ENCODE measurements around the gene MUCL3.
"Not testable (repeated sequence)": the region's sequence is repeated elsewhere in the genome, so short reads cannot be mapped to it uniquely, and the experiment has no call there.

The MUCL3 gene

DNA sequence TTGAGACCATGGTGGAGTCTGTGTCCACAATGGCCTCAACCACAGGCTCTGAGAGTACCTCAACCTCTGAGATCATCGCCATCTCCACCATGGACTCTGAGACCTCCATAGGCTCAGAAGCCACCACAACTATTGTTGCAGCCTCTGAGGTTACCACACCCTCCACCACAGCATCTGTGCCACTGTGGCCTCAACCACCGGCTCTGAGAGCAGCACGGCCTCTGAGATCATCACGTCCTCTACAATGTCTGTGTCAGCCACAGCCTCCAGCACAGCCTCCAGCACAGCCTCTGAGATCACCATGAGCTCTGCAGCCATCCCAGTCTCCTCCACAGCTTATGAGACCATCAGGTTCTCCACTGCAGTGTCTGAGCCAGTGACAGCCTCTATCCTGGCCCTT is 23.3 kb downstream of the MUCL3 start:
- H3K27ac ChIP-seq, result no peak overlapping the region

DNA sequence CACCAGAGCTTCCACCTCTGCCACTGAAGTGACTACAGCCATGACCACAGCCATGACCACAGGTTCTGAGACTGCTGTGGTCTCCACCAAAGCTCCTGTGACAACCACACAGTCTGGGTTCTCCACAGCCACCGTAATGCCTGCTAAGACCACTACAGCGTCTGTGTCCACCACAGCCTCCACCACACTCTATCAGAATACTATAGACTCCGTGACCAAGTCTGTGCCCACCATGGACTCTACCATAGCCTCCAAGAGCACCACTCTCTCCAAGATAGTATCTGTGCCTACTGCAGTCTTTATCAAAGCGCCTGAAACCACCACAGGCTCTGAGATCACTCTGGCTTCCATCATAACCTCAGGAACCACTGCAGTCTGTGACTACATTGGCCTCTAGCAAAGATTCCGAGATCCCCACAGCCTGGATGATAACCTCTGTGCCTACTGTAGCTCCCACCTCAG is 24.4 kb downstream of the MUCL3 start:
- no peak for TF ChIP-seq CTCF (conservative IDR thresholded peaks at IDR 0.05)
- H3K27ac ChIP-seq, result no peak overlapping the region

More for the DNA sequence above, 23.3 kb downstream of the MUCL3 start:
- TF ChIP-seq CTCF (conservative IDR thresholded peaks at IDR 0.05), result no peak

DNA sequence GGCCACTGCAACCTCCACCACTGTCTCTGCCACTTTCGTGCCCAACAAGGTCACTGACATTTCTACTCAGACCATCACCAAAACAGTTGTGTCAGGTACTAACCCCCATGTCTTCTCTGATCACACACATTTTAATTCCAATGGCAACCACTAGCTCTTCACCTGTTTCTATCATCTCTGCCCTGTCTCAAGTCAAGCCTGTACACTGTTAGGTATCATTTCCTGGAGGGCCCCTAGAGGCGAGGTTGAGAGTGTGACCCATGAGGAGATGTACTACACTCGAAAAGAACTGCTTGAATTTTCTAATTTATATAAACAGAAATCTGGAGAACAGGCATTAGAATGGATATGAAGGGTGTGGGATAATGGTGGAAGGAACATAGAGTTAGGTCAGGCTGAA is 25.4 kb downstream of the MUCL3 start:
- TF ChIP-seq CTCF (conservative IDR thresholded peaks at IDR 0.05), result no peak
- H3K27ac ChIP-seq, result no peak overlapping the region

GRCh38 chr6:30969171-30969570 is 28.4 kb downstream of the MUCL3 start:
- H3K27ac ChIP-seq, result not testable (repeated sequence)

DNA sequence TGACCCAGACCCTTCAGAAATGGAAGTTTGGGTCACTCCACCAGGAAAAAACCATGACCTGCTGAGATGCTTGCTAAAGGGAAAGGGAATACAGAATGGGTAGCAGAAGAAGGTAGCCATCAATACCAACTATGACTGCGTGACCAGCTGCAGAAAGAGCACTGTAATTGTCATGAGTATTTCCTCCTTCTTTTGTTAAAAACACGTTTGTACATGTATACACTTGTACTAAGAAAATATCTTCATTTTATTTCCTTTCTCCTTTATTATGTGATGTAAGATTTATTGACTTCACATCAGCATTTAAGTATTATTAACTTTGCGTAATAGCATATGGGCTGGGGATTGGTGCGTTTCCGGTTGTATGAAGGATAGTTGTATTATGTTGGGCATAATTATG is 30.2 kb downstream of the MUCL3 start:
- H3K27ac ChIP-seq, result no peak overlapping the region
- no peak for TF ChIP-seq CTCF (conservative IDR thresholded peaks at IDR 0.05)

- no peak overlapping the region for H3K27ac ChIP-seq
- TF ChIP-seq CTCF (conservative IDR thresholded peaks at IDR 0.05), result no peak
Measured at GRCh38 chr6:30972816-30973215, 32.0 kb downstream of the MUCL3 start.

DNA sequence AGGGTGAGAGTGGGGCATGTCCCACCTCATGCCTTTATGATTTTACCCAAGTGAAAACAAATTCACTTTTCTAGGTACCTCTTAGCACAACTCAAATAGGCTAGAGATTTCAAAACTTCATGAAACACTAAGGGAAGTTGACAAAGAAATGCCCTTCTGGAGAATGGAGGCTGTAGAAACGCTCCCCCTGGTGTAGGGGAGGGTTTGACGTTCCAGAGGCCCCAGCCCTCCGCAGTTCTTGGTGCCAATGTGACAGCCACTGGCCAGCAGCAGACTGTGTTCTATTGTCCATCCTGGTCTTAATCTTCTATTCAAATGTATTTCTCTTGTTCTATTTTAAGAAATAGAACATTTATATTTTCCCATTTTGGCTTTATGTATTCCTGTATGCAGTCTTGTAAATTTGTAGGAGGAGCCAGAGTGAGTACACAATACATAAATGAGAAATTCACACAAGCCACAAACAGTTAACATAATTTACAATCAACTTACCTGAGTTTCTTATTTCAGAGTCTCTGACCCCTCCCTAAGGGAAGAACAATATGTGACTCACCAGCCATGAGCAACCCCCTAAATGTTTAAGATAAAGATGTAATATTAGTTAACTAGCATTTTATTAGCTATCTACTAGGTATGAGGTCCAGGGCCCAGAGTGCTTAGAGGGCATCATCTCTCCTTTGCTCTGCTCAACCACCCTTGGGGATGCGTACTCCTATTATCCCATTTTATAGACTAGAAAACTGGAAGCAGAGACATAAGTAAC is 33.9 kb downstream of the MUCL3 start:
- no peak overlapping the region for H3K27ac ChIP-seq
- no peak for TF ChIP-seq CTCF (conservative IDR thresholded peaks at IDR 0.05)

DNA sequence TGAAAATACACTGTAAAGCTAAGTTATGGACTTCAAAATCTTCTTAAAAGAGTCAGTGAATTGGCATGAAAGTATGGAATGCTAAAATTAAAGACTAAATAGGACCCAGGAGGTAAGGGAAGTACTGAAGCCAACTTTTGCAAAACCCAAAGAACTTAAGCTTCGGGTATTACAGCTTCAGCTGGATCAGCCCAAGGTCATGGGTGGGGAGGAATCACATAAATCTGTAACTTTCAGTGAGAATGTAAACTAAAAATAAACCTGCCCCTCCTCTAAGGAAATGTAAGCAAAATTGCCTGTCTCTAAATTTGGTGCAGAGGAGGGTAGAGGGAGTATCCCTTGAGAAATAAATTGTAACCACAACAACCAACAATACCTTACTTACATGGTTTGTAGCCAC is 38.4 kb downstream of the MUCL3 start:
- no peak for TF ChIP-seq CTCF (conservative IDR thresholded peaks at IDR 0.05)
- H3K27ac ChIP-seq, result no peak overlapping the region

Measured in VCaP (cell line).